ENCODE data around the gene IGSF10.

- TF ChIP-seq, protein P1, sequence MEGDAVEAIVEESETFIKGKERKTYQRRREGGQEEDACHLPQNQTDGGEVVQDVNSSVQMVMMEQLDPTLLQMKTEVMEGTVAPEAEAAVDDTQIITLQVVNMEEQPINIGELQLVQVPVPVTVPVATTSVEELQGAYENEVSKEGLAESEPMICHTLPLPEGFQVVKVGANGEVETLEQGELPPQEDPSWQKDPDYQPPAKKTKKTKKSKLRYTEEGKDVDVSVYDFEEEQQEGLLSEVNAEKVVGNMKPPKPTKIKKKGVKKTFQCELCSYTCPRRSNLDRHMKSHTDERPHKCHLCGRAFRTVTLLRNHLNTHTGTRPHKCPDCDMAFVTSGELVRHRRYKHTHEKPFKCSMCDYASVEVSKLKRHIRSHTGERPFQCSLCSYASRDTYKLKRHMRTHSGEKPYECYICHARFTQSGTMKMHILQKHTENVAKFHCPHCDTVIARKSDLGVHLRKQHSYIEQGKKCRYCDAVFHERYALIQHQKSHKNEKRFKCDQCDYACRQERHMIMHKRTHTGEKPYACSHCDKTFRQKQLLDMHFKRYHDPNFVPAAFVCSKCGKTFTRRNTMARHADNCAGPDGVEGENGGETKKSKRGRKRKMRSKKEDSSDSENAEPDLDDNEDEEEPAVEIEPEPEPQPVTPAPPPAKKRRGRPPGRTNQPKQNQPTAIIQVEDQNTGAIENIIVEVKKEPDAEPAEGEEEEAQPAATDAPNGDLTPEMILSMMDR (IDR thresholded peaks at IDR 0.05), result no peak
- TF ChIP-seq POLR2AphosphoS5 (IDR thresholded peaks at IDR 0.05), result no peak
These were observed 43.7 kb upstream of the IGSF10 start for GRCh38 chr3:151504606-151505005.
